ENCODE results near the gene PXN.

PXN gene

GRCh38 chr12:120164293-120164692 lies 101.2 kb downstream of the PXN start:
- DNase-seq: no peak

GRCh38 chr12:120162763-120163162 lies 102.8 kb downstream of the PXN start:
- no peak for DNase-seq

- no peak for DNase-seq
Measured at GRCh38 chr12:120161852-120162251, 103.7 kb downstream of the PXN start.

Measured in NCI-H2081 (cell line).